Transverse colon (tissue), 4 donors: ENCODE data around the gene IL12RB2.

ENCODE experiments used
- CTCF ChIP-seq, 5 experiments: fragments of 200-600 bp in 3 of 5; fragments of 450-650 bp in 2 of 5; sonication (generic) in 3 of 5; IDR thresholded peaks; 1 replicate in 2 of 5; 2 replicates in 3 of 5; pipeline ENCODE4 v1.5.1; 2016 to 2017; ENCODE audit warnings: antibody characterized with exemption in 5 of 5, inconsistent platforms in 3 of 5, mild to moderate bottlenecking in 2 of 5, moderate library complexity in 1 of 5
- EP300 ChIP-seq: sonication (generic); formaldehyde crosslinking; IDR thresholded peaks from one replicate; pipeline ENCODE4 v1.6.1; 2017; ENCODE audit warnings: antibody characterized with exemption, low read depth
- POLR2AphosphoS5 ChIP-seq, 3 donors: sonication (generic); formaldehyde crosslinking; IDR thresholded peaks; one replicate each; pipeline ENCODE4 v1.6.1; 2016; ENCODE audit warnings: antibody characterized with exemption in 3 of 3

DNA sequence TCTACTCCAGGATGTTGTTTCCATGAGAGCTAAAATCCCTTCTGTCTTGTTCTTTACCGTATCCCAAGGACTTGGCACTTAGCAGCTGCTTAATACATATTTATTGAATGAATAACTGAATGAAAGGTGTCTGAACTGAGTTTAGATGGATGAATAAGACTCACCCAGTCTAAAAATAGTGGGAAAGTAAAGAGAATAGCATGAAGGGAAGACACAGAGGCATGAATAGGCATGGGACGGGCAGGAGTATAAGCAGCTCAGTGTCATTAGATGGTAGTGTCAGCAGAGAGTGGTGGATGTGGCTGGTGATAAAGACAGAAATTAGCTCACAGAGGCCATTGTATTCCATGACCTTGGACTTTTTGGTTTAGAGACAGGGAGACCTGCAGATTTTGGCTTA, 9.2 kb downstream of the IL12RB2 start:
- TF ChIP-seq CTCF (IDR thresholded peaks at IDR 0.05) (no peak), EP300 (no peak), POLR2AphosphoS5 (IDR thresholded peaks at IDR 0.05) (no peak)
